Activated CD4-positive, alpha-beta memory T cell treated with anti-CD3 and anti-CD28 coated beads, Interleukin-2, amount 10 ng/mL, durations not matched to agents 7 days and 5 days (primary cell): ENCODE results near the gene MRPL33. TPM values are rescaled to one million over a fixed set of nuclear protein-coding genes. Genes with fewer than 3 reads are reported as not detected.
"Not testable (repeated sequence)": the region's sequence is repeated elsewhere in the genome, so short reads cannot be mapped to it uniquely, and the experiment has no call there.

Source experiments
- CTCF ChIA-PET: fragments of 350-600 bp; sonication (Branson Sonifier 250); formaldehyde crosslinking; loops from one replicate; lab custom pipeline; 2021; ENCODE audit warnings: antibody characterized with exemption, inconsistent platforms; lab: Charles Lee
- POLR2A ChIA-PET: fragments of 350-600 bp; sonication (Branson Sonifier 250); formaldehyde crosslinking; loops from one replicate; lab custom pipeline; 2021; ENCODE audit warnings: antibody characterized with exemption; lab: Charles Lee
- DNase-seq: peaks from one replicate; pipeline ENCODE4 v3.0.0-alpha.2; 2020
- H3K27ac Mint-ChIP-seq: one replicate; pipeline ENCODE4 v1.8.0; 2021; ENCODE audit warnings: mild to moderate bottlenecking, mixed read lengths
- H3K27me3 Mint-ChIP-seq: one replicate; pipeline ENCODE4 v1.8.0; 2021; ENCODE audit warnings: mixed read lengths
- H3K36me3 Mint-ChIP-seq: one replicate; pipeline ENCODE4 v1.8.0; 2021; ENCODE audit warnings: low read depth, mixed read lengths
- H3K4me1 Mint-ChIP-seq: one replicate; pipeline ENCODE4 v1.8.0; 2021; ENCODE audit warnings: mixed read lengths
- H3K4me3 Mint-ChIP-seq: one replicate; pipeline ENCODE4 v1.8.0; 2021; ENCODE audit warnings: mild to moderate bottlenecking, mixed read lengths
- H3K9me3 Mint-ChIP-seq: one replicate; pipeline ENCODE4 v1.8.0; 2021; ENCODE audit warnings: mixed read lengths
- total RNA-seq, 2 experiments: library from RNA; stranded (reverse); gene quantifications; one replicate each; pipeline ENCODE4 v1.2.3, GENCODE V29; 2021

Gene MRPL33
- total RNA-seq, 2 experiments from 2014 or later, result 58.4 to 58.6 TPM

DNA sequence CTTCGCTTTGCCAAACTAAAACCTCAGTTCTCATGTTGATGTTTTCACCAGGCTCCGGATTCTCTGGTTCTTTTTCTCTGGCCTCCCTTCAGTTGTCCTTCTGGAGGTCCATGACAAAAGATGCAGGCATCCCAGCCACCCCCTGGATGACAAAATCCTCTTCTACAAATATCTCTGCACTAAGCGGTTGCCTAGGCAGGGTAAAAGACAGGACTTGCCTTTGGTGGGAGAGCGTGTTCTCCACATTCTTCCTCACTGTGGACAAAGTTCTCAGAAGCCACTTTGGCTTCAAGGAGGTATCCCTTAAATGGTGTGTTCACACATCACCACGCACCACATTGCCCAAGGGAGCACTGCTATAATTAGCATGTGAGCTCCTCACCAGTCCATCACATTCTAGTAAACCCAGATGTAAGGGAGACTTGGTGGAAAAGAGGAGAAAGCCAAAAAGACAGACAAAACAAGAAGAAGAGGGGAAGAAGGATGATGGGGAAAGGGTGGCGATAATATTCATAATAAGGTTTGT is 23.6 kb upstream of the MRPL33 start:
- Mint-ChIP-seq H3K9me3 (peaks cover 16% of the 10 kb centered on the region), H3K27ac (no peak overlapping the region), H3K4me1 (no peaks in the 10 kb centered on the region), H3K36me3 (peaks cover 9% of the 10 kb centered on the region), H3K27me3 (peaks cover 23% of the 10 kb centered on the region), H3K4me3 (no peak overlapping the region)
- CTCF ChIA-PET, result no interaction called here
- no peak for DNase-seq
- POLR2A ChIA-PET, result no interaction called here

DNA sequence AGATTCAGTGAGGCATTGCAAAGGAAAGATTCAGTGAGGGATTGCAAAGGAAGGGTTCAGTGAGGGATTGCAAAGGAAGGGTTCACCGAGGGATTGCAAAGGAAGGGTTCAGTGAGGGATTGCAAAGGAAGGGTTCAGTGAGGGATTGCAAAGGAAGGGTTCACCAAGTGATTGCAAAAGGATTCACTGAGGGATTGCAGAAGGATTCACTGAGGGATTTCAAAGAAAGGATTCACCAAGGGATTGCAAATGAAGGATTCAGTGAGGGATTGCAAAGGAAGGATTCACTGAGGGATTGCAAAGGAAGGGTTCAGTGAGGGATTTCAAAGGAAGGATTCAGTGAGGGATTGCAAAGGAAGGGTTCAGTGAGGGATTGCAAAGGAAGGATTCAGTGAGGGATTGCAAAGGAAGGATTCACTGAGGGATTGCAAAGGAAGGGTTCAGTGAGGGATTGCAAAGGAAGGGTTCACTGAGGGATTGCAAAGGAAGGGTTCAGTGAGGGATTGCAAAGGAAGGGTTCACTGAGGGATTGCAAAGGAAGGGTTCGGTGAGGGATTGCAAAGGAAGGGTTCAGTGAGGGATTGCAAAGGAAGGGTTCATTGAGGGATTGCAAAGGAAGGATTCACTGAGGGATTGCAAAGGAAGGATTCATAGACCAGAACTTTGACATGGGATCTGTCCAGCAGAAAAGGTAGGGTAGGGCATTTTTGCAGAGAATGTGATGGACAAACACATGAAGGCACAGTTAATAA is 22.5 kb upstream of the MRPL33 start:
- H3K4me3 Mint-ChIP-seq, H3K27ac Mint-ChIP-seq, CTCF ChIA-PET, POLR2A ChIA-PET, H3K4me1 Mint-ChIP-seq, DNase-seq, H3K36me3 Mint-ChIP-seq: not testable (repeated sequence)
- Mint-ChIP-seq H3K27me3 (peaks cover 23% of the 10 kb centered on the region), H3K9me3 (peaks cover 16% of the 10 kb centered on the region)

DNA sequence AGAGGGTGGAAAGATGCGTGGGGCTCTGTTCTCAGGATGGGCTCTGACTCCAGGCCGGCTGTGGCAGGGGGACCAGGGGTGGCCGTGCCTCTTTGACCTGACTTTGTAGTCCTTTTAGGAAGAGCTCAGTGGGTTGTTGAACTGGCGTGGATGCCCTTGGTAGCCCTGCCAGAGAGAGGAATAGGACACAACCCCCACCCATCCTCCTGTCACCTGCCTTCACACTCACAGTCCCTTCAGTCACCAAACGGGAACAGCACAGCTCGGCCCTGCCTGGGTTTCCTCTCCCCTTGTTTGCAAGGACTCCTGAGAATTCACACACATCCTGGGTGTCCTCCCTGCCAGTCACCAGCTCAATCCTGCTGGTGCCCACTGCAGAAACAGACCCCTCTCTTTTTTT is 20.1 kb upstream of the MRPL33 start:
- no peak overlapping the region for H3K4me3 Mint-ChIP-seq
- POLR2A ChIA-PET, result no interaction called here
- no peak overlapping the region for H3K27ac Mint-ChIP-seq
- CTCF ChIA-PET, result interaction anchor here (0.7 kb wide), 1 partner anchor 158 kb away, joined by 6 read pairs; no protein-coding TSS in a partner anchor
- H3K4me1 Mint-ChIP-seq, result peaks cover 8% of the 10 kb centered on the region
- peaks cover 9% of the 10 kb centered on the region for H3K36me3 Mint-ChIP-seq
- DNase-seq, result no peak
- peaks cover 16% of the 10 kb centered on the region for H3K9me3 Mint-ChIP-seq
- peaks cover 15% of the 10 kb centered on the region for H3K27me3 Mint-ChIP-seq

DNA sequence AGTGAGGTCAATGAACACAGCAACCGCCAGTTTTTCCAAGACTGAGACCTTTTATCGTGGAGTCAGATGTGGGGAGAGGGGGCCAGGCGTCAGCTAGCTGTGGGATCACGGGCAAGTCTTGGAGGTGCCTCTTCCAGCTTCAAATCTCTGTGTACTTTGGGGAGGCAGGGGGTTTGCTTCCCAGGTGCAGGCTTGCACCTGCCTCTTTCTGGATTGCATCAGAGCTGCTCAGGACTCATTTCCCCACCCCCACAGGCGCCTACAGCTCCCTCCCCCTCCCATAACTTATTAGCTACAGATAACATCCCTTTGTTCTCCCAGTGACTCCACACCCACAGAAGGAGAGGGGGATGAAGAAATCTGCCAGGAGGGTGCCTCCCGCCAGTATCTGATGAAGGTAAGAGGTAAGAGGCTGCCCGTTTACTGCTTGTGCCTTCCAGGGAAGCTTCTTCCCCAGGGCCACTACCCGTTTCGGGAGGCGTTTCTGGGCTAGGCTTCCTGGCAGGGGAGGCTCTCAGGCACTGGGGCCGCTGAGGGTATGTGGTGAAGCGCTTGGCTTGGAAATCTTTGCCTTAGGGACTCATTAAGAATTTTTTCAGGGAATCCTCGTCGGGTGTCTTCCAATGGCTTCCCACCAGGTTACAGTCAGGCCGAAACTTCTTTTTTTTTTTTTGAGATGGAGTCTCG is 18.8 kb upstream of the MRPL33 start:
- H3K27me3 Mint-ChIP-seq, result peaks cover 15% of the 10 kb centered on the region
- peaks cover 16% of the 10 kb centered on the region for H3K9me3 Mint-ChIP-seq
- H3K4me1 Mint-ChIP-seq, result peaks cover 8% of the 10 kb centered on the region
- H3K27ac Mint-ChIP-seq, result no peak overlapping the region
- ChIA-PET POLR2A (interaction anchor here (0.8 kb wide), 1 partner anchor 16 kb away, joined by 3 read pairs; no protein-coding TSS in a partner anchor), CTCF (interaction anchor here (1.0 kb wide), 1 partner anchor 11 kb away, joined by 3 read pairs; no protein-coding TSS in a partner anchor)
- no peak overlapping the region for H3K4me3 Mint-ChIP-seq
- peaks cover 9% of the 10 kb centered on the region for H3K36me3 Mint-ChIP-seq
- DNase-seq, result no peak

DNA sequence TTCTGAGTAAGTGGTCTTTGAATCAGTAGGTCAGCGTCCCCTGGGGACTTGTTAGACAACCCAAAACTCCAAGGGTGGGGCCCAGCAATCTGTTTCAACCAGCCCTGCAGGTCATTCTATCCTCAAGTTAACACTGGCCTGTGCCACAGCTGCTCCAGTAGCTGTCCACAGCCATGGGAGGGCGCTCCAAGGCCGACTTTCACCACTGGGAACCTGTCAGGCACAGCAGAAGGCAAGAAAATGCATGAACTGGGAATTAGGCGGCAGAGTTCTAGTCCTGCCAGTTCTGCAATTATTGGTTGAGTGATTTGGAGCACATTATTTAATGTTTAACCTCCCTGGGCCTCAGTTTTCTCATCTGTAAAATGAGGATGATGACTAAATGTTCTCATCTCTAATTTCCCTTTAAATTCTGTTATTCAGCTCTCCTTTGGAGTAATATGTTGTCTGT is 17.4 kb upstream of the MRPL33 start:
- DNase-seq, result peak; percentile 86
- peaks cover 8% of the 10 kb centered on the region for H3K4me1 Mint-ChIP-seq
- POLR2A ChIA-PET, result interaction anchor here (0.7 to 1.4 kb wide), 4 partner anchors 636 to 655 kb away, joined by 3 to 7 read pairs (median 3); no protein-coding TSS in a partner anchor
- H3K4me3 Mint-ChIP-seq, result no peak overlapping the region
- CTCF ChIA-PET, result interaction anchor here (0.6 to 1.9 kb wide), 22 partner anchors 9 to 812 kb away, joined by 3 to 8 read pairs (median 3); no protein-coding TSS in a partner anchor
- H3K36me3 Mint-ChIP-seq, result peaks cover 2% of the 10 kb centered on the region
- peaks cover 6% of the 10 kb centered on the region for H3K27me3 Mint-ChIP-seq
- no peak overlapping the region for H3K27ac Mint-ChIP-seq
- peaks cover 7% of the 10 kb centered on the region for H3K9me3 Mint-ChIP-seq

DNA sequence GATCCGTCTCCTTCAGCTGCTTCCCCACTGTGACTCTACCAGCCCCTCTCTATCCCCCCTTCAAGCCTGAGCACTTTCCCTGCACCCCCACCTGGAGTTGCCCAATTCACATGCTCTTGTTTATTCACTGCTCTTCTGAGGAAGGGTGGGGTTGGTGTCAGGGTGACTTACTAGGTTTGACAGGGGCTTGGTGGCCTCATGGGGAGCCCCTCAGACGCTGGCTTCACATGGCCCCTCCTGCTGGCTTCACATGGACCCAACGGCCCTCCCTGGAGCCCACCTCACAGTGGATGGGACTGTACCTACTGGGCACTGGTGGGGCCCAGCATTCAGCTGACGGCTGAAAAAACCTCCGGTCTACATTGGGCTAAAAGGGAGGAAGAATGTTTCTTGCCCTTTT is 16.7 kb upstream of the MRPL33 start:
- no peaks in the 10 kb centered on the region for H3K36me3 Mint-ChIP-seq
- peaks cover 8% of the 10 kb centered on the region for H3K4me1 Mint-ChIP-seq
- ChIA-PET POLR2A (interaction anchor here (0.7 to 1.4 kb wide), 4 partner anchors 635 to 654 kb away, joined by 3 to 7 read pairs (median 3); no protein-coding TSS in a partner anchor), CTCF (interaction anchor here (1.0 to 1.9 kb wide), 16 partner anchors 10 to 712 kb away, joined by 3 to 8 read pairs (median 4); no protein-coding TSS in a partner anchor)
- DNase-seq, result no peak
- no peak overlapping the region for H3K4me3 Mint-ChIP-seq
- no peak overlapping the region for H3K27ac Mint-ChIP-seq
- H3K27me3 Mint-ChIP-seq, result no peaks in the 10 kb centered on the region
- H3K9me3 Mint-ChIP-seq, result no peaks in the 10 kb centered on the region

DNA sequence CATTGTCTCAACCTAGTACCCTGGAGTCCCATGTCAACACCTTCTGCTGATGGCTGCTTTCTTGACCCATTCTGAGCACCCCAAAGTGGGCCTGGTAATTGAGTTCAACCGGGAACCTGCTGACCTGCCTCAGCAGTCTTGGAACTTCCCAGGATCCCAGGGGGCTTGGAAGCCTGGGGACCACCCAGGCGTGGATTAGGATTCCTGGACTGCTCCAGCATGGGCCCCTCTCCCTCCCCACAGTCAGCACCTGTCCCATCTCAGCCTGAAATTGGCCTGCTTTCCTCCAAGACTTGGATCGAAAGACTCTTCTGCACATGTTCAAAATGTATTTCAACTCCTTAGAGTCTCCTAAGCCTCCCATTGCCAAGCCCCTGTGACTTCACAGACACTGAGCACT is 15.4 kb upstream of the MRPL33 start:
- ChIA-PET CTCF (no interaction called here), POLR2A (no interaction called here)
- no peak for DNase-seq
- H3K9me3 Mint-ChIP-seq, result no peaks in the 10 kb centered on the region
- no peaks in the 10 kb centered on the region for H3K36me3 Mint-ChIP-seq
- peaks cover 8% of the 10 kb centered on the region for H3K4me1 Mint-ChIP-seq
- H3K27me3 Mint-ChIP-seq, result no peaks in the 10 kb centered on the region
- H3K4me3 Mint-ChIP-seq, result no peak overlapping the region
- no peak overlapping the region for H3K27ac Mint-ChIP-seq

DNA sequence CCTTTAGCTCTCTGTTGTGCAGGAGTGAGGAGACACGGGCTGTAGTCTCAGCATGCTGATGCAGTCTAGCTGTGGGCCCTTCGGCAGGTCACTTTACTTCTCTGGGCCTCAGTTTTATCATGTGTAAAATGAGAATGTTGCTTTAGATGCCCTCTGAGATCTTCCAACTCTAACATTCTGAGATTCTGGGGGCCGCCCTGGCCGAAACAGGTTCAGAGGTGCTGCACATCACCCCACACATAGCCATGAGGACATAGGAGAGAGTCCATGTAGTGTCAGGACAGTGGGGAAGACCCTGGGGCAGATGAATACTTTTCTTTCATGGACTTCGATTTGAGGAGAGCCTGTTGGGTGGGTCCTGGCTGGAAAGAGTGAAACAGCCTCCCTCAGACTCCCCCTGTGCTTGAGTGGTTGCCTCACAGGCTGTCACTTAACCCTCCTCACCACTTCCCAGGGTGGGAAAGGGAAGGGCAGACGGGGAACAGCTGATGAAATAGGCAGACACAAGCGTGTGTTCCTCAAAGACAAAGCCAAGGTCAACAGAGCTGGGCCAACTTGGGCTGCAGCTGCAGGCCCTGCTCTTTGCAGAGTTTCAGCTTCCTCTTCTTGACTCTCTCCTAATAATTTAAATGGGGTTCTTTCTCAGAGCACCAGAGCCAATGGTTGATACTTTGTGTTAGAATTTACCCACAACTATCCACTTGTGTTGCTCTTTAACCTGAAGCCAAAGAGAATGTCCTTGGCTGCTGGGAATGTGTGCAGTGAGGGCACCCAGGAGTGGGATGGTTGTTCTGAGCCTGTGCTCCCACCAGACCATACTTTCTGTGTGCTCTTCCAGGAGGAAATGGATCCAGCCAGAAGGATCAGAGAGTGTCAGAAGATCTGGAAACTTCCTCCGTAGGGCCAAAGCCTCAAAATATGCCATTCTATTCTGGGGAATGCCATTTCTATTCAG is 14.7 kb upstream of the MRPL33 start:
- ChIA-PET CTCF (no interaction called here), POLR2A (no interaction called here)
- Mint-ChIP-seq H3K27me3 (no peaks in the 10 kb centered on the region), H3K27ac (no peak overlapping the region), H3K36me3 (no peaks in the 10 kb centered on the region), H3K4me3 (no peak overlapping the region), H3K9me3 (no peaks in the 10 kb centered on the region), H3K4me1 (peaks cover 8% of the 10 kb centered on the region)
- DNase-seq, result no peak

DNA sequence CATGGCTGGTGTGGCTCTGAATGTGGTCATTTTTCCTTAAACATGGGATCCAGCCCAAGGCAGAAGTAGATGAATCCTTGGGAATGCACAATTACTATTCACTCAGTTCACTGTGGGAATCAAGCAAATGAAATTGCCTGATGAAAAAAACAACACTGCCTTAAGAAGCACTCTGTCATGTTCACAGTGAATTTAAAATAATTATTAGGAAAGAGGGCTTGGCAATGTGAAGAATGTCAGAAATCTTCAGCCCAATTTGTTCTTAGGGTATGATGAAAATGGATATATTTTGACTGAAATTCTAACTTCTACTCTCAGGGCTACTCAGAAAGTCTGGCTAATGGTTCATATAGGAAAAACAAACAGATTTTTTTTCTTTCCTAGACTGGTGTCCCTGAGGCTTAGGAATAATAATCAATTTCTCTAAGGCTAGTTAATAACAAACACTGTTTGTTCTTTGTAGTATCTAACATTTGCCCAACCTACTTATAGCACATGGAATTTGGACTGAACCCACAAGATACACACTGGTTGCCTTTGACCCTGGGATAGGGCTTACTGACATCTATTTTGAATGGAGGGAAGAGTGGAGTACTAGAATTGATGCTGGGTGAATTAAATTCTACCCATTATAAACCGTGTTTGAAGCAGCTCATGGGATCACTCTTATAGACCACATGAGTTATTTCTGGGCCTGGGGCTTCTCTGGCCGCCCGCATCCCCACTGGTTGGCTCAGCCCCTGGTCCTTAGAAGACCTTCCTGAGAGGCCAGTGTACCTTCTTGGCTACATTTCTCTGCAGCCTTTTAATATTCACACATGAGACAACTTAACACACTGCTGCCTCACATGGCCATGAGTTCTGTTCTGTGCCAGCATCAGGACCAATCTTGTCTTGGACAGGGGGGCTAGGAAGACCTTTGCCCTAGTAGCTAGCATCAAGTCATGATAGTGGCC is 8.3 kb upstream of the MRPL33 start:
- Mint-ChIP-seq H3K36me3 (no peaks in the 10 kb centered on the region), H3K27ac (no peak overlapping the region), H3K4me3 (no peak overlapping the region), H3K9me3 (no peaks in the 10 kb centered on the region), H3K4me1 (peaks cover 11% of the 10 kb centered on the region), H3K27me3 (no peaks in the 10 kb centered on the region)
- POLR2A ChIA-PET, result no interaction called here
- DNase-seq, result no peak
- CTCF ChIA-PET, result no interaction called here

DNA sequence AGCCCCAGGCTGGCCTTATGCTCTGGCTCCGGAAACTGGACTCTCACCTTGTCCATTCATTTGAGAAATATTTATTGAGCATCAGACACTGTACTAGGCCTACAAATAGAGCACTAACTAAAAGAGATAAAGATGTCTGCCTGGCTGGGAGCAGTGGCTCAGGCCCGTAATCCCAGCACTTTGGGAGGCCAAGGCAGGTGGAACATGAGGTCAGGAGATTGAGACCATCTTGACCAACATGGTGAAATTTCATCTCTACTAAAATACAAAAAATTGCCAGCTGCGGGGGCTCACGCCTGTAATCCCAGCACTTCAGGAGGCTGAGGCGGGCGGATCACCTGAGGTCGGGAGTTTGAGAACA is 7.6 kb upstream of the MRPL33 start:
- H3K27ac Mint-ChIP-seq, result no peak overlapping the region
- ChIA-PET POLR2A (interaction anchor here (0.9 kb wide), 1 partner anchor 627 kb away, joined by 3 read pairs; no protein-coding TSS in a partner anchor), CTCF (no interaction called here)
- H3K36me3 Mint-ChIP-seq, result no peaks in the 10 kb centered on the region
- DNase-seq, result no peak
- no peaks in the 10 kb centered on the region for H3K27me3 Mint-ChIP-seq
- no peaks in the 10 kb centered on the region for H3K9me3 Mint-ChIP-seq
- H3K4me3 Mint-ChIP-seq, result no peak overlapping the region
- H3K4me1 Mint-ChIP-seq, result peaks cover 11% of the 10 kb centered on the region

DNA sequence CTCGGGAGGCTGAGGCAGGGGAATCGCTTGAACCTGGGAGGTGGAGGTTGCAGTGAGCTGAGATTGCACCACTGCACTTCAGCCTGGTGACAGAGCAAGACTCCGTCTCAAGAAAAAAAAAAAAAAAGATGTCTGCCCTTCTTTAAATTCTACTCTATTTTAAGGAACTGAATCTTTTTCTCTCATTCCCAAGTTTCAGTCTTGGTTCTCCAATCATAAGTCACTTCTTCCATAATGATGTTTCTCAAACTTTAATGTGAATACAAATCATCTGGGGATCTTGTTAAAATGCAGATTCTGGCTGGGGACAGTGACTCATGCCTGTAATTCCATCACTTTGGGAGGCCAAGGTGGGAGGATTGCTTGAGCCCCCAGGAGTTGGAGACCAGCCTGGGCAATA is 7.0 kb upstream of the MRPL33 start:
- not testable (repeated sequence) for H3K36me3 Mint-ChIP-seq, DNase-seq, H3K4me3 Mint-ChIP-seq, H3K9me3 Mint-ChIP-seq, H3K27me3 Mint-ChIP-seq, H3K27ac Mint-ChIP-seq
- POLR2A ChIA-PET, result interaction anchor here (0.9 kb wide), 1 partner anchor 627 kb away, joined by 3 read pairs; no protein-coding TSS in a partner anchor
- CTCF ChIA-PET, result interaction anchor here (0.6 kb wide), 1 partner anchor 336 kb away, joined by 3 read pairs; no protein-coding TSS in a partner anchor
- peaks cover 11% of the 10 kb centered on the region for H3K4me1 Mint-ChIP-seq
